ENCODE measurements around the gene SLC13A4. TPM values are rescaled to one million over a fixed set of nuclear protein-coding genes. Genes with fewer than 3 reads are reported as not detected.

SLC13A4 gene
- total RNA-seq, 1 experiment from 2014 or later = not detected

DNA sequence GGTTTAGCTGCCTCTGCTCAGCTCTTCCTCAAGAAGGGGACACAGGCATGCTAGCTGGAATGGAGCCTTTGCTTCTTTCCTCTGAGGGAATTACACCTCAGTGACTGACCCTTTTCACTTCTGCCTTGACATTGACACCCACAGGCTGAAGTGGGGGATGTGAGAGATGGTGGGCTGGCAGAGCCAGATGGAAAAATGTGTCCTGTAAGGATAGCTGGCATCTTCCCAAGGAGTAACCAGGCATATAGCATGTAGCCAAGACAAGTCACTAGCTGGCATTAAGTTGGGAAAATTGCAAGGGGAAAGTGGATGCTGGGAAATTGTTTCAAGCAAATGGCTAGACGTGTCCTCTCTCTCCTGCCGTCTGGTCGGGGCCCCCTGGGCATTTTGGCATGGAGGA, 45.8 kb downstream of the SLC13A4 start:
- Histone ChIP-seq H3K4me1 (ENCODE audit: insufficient read depth, low read length, poor library complexity, severe bottlenecking) (no peaks in the 10 kb centered on the region), H3K27me3 (replicated peaks; ENCODE audit: insufficient read depth, low read depth, low read length, poor library complexity) (no peaks in the 10 kb centered on the region), H3K27ac (ENCODE audit: low read depth, low read length, poor library complexity, severe bottlenecking) (no peak overlapping the region), H3K4me3 (ENCODE audit: low read depth, low read length, poor library complexity, severe bottlenecking) (no peak overlapping the region), H3K36me3 (ENCODE audit: insufficient read depth, low read length, poor library complexity, severe bottlenecking) (no peaks in the 10 kb centered on the region), H3K9me3 (ENCODE audit: low read depth, low read length, poor library complexity, severe bottlenecking) (no peaks in the 10 kb centered on the region)
- ChIA-PET CTCF (no interaction called here), POLR2A (ENCODE audit: low non-redundant PET) (no interaction called here)
- DNase-seq (ENCODE audit: low spot score) = no peak
- intact Hi-C loops (cut with micrococcal nuclease; ENCODE audit: unreplicated experiment) = no loop called here
- BruUV-seq (replicated peaks) = no TSS peak
- TF ChIP-seq EZH2 (IDR thresholded peaks at IDR 0.05; ENCODE audit: borderline replicate concordance, low read depth, low read length, poor library complexity, severe bottlenecking) = no peak
- TF ChIP-seq, protein P1, sequence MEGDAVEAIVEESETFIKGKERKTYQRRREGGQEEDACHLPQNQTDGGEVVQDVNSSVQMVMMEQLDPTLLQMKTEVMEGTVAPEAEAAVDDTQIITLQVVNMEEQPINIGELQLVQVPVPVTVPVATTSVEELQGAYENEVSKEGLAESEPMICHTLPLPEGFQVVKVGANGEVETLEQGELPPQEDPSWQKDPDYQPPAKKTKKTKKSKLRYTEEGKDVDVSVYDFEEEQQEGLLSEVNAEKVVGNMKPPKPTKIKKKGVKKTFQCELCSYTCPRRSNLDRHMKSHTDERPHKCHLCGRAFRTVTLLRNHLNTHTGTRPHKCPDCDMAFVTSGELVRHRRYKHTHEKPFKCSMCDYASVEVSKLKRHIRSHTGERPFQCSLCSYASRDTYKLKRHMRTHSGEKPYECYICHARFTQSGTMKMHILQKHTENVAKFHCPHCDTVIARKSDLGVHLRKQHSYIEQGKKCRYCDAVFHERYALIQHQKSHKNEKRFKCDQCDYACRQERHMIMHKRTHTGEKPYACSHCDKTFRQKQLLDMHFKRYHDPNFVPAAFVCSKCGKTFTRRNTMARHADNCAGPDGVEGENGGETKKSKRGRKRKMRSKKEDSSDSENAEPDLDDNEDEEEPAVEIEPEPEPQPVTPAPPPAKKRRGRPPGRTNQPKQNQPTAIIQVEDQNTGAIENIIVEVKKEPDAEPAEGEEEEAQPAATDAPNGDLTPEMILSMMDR (conservative IDR thresholded peaks at IDR 0.05; ENCODE audit: low read depth, low read length) = no peak

DNA sequence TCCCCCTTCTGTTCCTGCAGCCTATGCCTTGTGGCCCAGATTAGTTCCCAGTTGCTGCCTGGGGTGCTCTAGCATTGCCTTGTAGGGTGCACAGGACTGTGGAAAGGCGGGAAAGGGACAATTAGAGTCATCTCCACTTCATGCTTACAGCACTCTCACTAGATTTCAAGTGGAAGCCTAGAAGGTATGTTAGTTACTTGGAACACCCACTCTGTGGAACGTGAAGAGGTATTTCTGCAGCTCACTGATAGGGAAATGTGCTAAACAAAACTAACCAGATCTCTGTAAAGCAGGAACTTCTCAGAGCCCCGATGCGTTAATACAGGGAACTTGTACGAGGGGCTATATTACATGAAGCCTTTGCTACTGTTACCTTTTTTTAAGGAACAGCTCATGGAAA, 46.2 kb downstream of the SLC13A4 start:
- Histone ChIP-seq H3K27ac (ENCODE audit: low read depth, low read length, poor library complexity, severe bottlenecking) (no peak overlapping the region), H3K9me3 (ENCODE audit: low read depth, low read length, poor library complexity, severe bottlenecking) (no peaks in the 10 kb centered on the region), H3K4me1 (ENCODE audit: insufficient read depth, low read length, poor library complexity, severe bottlenecking) (no peaks in the 10 kb centered on the region), H3K36me3 (ENCODE audit: insufficient read depth, low read length, poor library complexity, severe bottlenecking) (no peaks in the 10 kb centered on the region), H3K4me3 (ENCODE audit: low read depth, low read length, poor library complexity, severe bottlenecking) (no peak overlapping the region), H3K27me3 (replicated peaks; ENCODE audit: insufficient read depth, low read depth, low read length, poor library complexity) (no peaks in the 10 kb centered on the region)
- no TSS peak for BruUV-seq (replicated peaks)
- intact Hi-C loops (cut with micrococcal nuclease; ENCODE audit: unreplicated experiment) = no loop called here
- ChIA-PET CTCF (no interaction called here), POLR2A (ENCODE audit: low non-redundant PET) (no interaction called here)
- no peak for DNase-seq (ENCODE audit: low spot score)
- TF ChIP-seq EZH2 (IDR thresholded peaks at IDR 0.05; ENCODE audit: borderline replicate concordance, low read depth, low read length, poor library complexity, severe bottlenecking) = no peak
- TF ChIP-seq, protein P1 (conservative IDR thresholded peaks at IDR 0.05; ENCODE audit: low read depth, low read length) = no peak

DNA sequence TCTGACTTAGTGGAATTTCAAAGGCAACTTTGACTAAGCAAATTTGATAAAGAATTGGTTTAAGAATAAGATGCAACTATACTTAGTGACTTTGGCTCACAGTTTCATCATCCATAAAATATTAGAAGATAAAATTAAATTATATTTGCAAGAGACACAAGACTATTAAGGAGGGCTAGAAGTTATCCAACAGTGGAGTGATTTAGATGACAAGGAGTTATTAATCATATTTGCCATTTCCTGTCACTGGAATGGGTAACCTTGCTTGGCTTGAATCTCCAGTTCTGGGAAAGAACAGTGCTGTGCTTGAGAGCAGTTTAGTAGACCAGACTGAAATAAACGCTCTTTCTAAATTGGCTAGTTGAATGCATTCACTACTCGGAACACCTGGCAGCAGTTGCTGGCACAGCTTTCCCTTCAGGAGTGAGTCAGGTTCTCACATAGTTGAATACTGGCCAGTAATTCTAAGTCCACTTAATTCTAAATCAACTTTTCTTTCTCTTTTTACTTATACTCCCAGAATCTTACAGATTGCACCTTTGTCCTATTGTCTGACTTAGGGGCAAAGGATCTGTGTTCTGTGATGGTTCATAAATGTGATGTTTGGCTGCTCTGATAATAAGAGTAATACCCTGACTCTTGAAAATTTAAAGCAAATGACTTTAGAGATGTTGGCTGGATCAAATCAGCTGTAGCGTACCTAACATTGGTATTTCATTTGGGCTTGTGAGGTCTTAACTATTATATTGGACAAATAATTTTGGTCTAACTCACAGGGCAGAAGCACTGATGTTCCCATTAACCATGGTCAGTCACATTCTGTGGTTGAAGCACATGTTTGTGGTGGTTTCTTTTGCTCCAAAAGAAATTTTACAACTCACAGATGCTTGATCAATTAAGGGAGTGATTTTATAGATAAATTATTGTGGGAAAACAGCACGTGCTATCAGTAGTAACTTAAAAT, 49.1 kb downstream of the SLC13A4 start:
- BruUV-seq (replicated peaks) = no TSS peak
- no peak for DNase-seq (ENCODE audit: low spot score)
- intact Hi-C loops (cut with micrococcal nuclease; ENCODE audit: unreplicated experiment) = no loop called here
- no peaks in the 10 kb centered on the region for H3K9me3 ChIP-seq (ENCODE audit: low read depth, low read length, poor library complexity, severe bottlenecking)
- TF ChIP-seq, protein P1 (conservative IDR thresholded peaks at IDR 0.05; ENCODE audit: low read depth, low read length) = no peak
- TF ChIP-seq EZH2 (IDR thresholded peaks at IDR 0.05; ENCODE audit: borderline replicate concordance, low read depth, low read length, poor library complexity, severe bottlenecking) = no peak
- H3K36me3 ChIP-seq (ENCODE audit: insufficient read depth, low read length, poor library complexity, severe bottlenecking) = peaks cover 17% of the 10 kb centered on the region
- ChIA-PET POLR2A (ENCODE audit: low non-redundant PET) (no interaction called here), CTCF (no interaction called here)
- H3K27ac ChIP-seq (ENCODE audit: low read depth, low read length, poor library complexity, severe bottlenecking) = no peak overlapping the region
- no peaks in the 10 kb centered on the region for H3K4me1 ChIP-seq (ENCODE audit: insufficient read depth, low read length, poor library complexity, severe bottlenecking)
- H3K27me3 ChIP-seq (replicated peaks; ENCODE audit: insufficient read depth, low read depth, low read length, poor library complexity) = no peaks in the 10 kb centered on the region
- no peak overlapping the region for H3K4me3 ChIP-seq (ENCODE audit: low read depth, low read length, poor library complexity, severe bottlenecking)
